KMS-11 (cell line): Measurements from ENCODE around the gene ZNF829.

Source experiments
- H2AFZ ChIP-seq: fragments of 200-600 bp; sonication (generic); 2 replicates; pipeline ENCODE4 v1.6.1; 2016; ENCODE audit warnings: antibody characterized with exemption, mixed run types, low read depth
- H3K27ac ChIP-seq: fragments of 200-600 bp; sonication (generic); 2 replicates; pipeline ENCODE4 v1.6.1; 2016; ENCODE audit warnings: mild to moderate bottlenecking, mixed run types
- H3K27me3 ChIP-seq: fragments of 200-600 bp; sonication (generic); 2 replicates; pipeline ENCODE4 v1.6.1; 2017; ENCODE audit warnings: mild to moderate bottlenecking, low read depth, mixed run types, moderate library complexity; ENCODE audit not compliant: insufficient read depth
- H3K36me3 ChIP-seq: fragments of 200-600 bp; sonication (generic); 2 replicates; pipeline ENCODE4 v1.6.1; 2017; ENCODE audit warnings: mild to moderate bottlenecking, mixed run types; ENCODE audit not compliant: insufficient read depth
- H3K4me1 ChIP-seq: fragments of 200-600 bp; sonication (generic); 2 replicates; pipeline ENCODE4 v1.6.1; 2016; ENCODE audit warnings: mild to moderate bottlenecking, low read depth, mixed run types; ENCODE audit not compliant: poor library complexity, severe bottlenecking
- H3K4me2 ChIP-seq: fragments of 200-600 bp; sonication (generic); 2 replicates; pipeline ENCODE4 v1.7.0; 2016; ENCODE audit warnings: mild to moderate bottlenecking, mixed run types
- H3K4me3 ChIP-seq: fragments of 200-600 bp; sonication (generic); IDR thresholded peaks from 2 replicates; pipeline ENCODE4 v1.6.1; 2017; ENCODE audit warnings: low read depth, low read length, mixed read lengths; ENCODE audit not compliant: insufficient read depth
- H3K79me2 ChIP-seq: fragments of 200-600 bp; sonication (generic); 2 replicates; pipeline ENCODE4 v1.6.1; 2016; ENCODE audit warnings: low read depth, mixed run types; ENCODE audit not compliant: insufficient read depth
- H3K9ac ChIP-seq: fragments of 200-600 bp; sonication (generic); 2 replicates; pipeline ENCODE4 v1.6.1; 2016; ENCODE audit warnings: mild to moderate bottlenecking, mixed run types
- H4K20me1 ChIP-seq: fragments of 200-600 bp; sonication (generic); 2 replicates; pipeline ENCODE4 v1.6.1; 2016; ENCODE audit warnings: mild to moderate bottlenecking, mixed run types; ENCODE audit not compliant: insufficient read depth
- TF ChIP-seq, protein P1 (sequence below): fragments of 200-600 bp; sonication (generic); conservative IDR thresholded peaks from 2 replicates; pipeline ENCODE4 v1.6.1; 2017; ENCODE audit warnings: low read depth, mild to moderate bottlenecking, antibody characterized with exemption, low read length, moderate library complexity, mixed read lengths

The ZNF829 gene

DNA sequence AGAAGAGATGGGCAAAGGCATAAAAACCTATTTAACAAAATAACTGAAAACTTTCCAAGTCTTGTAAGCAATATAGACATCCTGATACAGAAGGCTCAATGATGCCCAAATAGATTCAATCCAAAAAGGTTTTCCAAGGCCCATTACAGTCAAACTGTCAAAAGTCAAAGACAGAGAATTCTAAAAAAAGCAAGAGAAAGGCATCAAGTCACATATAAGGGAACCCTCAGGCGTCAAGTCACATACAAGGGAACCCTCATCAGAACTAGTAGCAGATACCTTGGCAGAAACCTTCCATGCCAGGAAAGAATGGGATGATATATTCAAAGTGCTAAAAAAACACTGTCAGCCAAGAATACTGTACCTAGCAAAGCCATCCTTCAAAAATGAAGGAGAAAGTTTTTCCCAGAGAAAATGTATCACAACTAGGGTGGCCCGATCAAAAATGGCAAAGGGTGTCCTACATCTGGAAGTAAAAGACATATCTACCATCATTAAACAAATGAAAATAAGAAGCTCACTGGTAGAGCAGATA lies 21.2 kb downstream of the ZNF829 start:
- H3K27ac ChIP-seq = no peak overlapping the region
- no peaks in the 10 kb centered on the region for H3K27me3 ChIP-seq
- no peak overlapping the region for H3K9ac ChIP-seq
- TF ChIP-seq, protein P1, sequence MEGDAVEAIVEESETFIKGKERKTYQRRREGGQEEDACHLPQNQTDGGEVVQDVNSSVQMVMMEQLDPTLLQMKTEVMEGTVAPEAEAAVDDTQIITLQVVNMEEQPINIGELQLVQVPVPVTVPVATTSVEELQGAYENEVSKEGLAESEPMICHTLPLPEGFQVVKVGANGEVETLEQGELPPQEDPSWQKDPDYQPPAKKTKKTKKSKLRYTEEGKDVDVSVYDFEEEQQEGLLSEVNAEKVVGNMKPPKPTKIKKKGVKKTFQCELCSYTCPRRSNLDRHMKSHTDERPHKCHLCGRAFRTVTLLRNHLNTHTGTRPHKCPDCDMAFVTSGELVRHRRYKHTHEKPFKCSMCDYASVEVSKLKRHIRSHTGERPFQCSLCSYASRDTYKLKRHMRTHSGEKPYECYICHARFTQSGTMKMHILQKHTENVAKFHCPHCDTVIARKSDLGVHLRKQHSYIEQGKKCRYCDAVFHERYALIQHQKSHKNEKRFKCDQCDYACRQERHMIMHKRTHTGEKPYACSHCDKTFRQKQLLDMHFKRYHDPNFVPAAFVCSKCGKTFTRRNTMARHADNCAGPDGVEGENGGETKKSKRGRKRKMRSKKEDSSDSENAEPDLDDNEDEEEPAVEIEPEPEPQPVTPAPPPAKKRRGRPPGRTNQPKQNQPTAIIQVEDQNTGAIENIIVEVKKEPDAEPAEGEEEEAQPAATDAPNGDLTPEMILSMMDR = no peak
- H3K79me2 ChIP-seq = no peaks in the 10 kb centered on the region
- H3K4me1 ChIP-seq = no peaks in the 10 kb centered on the region
- H2AFZ ChIP-seq = no peak overlapping the region
- no peak overlapping the region for H3K4me3 ChIP-seq
- H3K36me3 ChIP-seq = no peaks in the 10 kb centered on the region
- no peaks in the 10 kb centered on the region for H4K20me1 ChIP-seq
- H3K4me2 ChIP-seq = no peak overlapping the region

GRCh38 chr19:36891768-36892357 lies 24.2 kb downstream of the ZNF829 start:
- Histone ChIP-seq H3K27ac (no peak overlapping the region), H3K4me1 (no peaks in the 10 kb centered on the region), H4K20me1 (no peaks in the 10 kb centered on the region), H3K27me3 (no peaks in the 10 kb centered on the region), H3K36me3 (no peaks in the 10 kb centered on the region), H2AFZ (no peak overlapping the region), H3K9ac (no peak overlapping the region), H3K4me3 (no peak overlapping the region), H3K4me2 (no peak overlapping the region), H3K79me2 (no peaks in the 10 kb centered on the region)
- TF ChIP-seq, protein P1 = no peak

DNA sequence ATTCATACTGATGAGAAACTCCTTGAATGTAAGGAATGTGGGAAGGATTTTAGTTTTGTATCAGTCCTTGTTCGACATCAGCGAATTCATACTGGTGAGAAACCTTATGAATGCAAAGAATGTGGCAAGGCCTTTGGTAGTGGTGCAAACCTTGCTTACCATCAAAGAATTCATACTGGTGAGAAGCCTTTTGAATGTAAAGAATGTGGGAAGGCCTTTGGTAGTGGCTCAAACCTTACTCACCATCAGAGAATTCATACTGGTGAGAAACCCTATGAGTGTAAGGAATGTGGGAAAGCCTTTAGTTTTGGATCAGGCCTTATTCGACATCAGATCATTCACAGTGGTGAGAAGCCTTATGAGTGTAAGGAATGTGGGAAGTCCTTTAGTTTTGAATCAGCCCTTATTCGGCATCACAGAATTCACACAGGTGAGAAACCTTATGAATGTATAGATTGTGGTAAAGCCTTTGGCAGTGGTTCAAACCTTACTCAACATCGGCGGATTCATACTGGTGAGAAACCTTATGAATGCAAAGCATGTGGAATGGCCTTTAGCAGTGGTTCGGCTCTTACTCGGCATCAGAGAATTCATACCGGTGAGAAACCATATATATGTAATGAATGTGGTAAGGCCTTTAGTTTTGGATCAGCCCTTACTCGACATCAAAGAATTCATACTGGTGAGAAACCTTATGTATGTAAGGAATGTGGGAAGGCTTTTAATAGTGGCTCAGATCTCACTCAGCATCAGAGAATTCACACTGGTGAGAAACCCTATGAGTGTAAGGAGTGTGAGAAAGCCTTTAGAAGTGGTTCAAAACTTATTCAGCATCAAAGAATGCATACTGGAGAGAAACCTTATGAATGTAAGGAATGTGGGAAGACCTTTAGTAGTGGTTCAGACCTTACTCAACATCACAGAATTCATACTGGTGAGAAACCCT lies 38.8 kb downstream of the ZNF829 start:
- TF ChIP-seq, protein P1 = no peak
- H3K79me2 ChIP-seq = no peaks in the 10 kb centered on the region
- H3K27ac ChIP-seq = no peak overlapping the region
- H3K36me3 ChIP-seq = no peaks in the 10 kb centered on the region
- H4K20me1 ChIP-seq = no peaks in the 10 kb centered on the region
- H3K4me3 ChIP-seq = no peak overlapping the region
- no peaks in the 10 kb centered on the region for H3K27me3 ChIP-seq
- H3K4me1 ChIP-seq = no peaks in the 10 kb centered on the region
- no peak overlapping the region for H2AFZ ChIP-seq
- H3K4me2 ChIP-seq = no peak overlapping the region
- H3K9ac ChIP-seq = no peak overlapping the region

DNA sequence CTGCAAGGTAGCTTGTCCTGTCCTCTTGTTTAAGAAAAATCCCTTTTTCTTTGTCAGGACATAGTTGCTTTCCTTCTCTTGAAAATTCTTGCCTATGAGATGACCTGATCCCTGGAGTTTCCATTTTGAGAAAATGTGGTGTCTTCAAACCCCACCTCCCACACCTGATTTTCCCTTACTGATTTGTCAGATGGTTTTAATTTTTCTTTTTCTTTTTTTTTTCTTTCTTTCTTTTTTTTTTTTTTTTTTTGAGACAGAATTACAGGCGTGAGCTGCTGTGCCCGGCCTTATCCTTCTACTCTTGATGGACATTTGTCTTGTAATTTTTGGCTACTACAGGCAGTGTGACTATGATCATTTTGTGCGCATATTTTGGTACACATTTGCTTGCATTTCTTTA lies 64.2 kb downstream of the ZNF829 start:
- no peak overlapping the region for H3K9ac ChIP-seq
- no peaks in the 10 kb centered on the region for H3K4me1 ChIP-seq
- H4K20me1 ChIP-seq = no peaks in the 10 kb centered on the region
- no peak overlapping the region for H2AFZ ChIP-seq
- H3K79me2 ChIP-seq = no peaks in the 10 kb centered on the region
- H3K4me2 ChIP-seq = no peak overlapping the region
- TF ChIP-seq, protein P1 = no peak
- no peak overlapping the region for H3K4me3 ChIP-seq
- no peaks in the 10 kb centered on the region for H3K36me3 ChIP-seq
- no peaks in the 10 kb centered on the region for H3K27me3 ChIP-seq
- H3K27ac ChIP-seq = no peak overlapping the region
